ENCODE data around the gene IQSEC2.

Gene IQSEC2

DNA sequence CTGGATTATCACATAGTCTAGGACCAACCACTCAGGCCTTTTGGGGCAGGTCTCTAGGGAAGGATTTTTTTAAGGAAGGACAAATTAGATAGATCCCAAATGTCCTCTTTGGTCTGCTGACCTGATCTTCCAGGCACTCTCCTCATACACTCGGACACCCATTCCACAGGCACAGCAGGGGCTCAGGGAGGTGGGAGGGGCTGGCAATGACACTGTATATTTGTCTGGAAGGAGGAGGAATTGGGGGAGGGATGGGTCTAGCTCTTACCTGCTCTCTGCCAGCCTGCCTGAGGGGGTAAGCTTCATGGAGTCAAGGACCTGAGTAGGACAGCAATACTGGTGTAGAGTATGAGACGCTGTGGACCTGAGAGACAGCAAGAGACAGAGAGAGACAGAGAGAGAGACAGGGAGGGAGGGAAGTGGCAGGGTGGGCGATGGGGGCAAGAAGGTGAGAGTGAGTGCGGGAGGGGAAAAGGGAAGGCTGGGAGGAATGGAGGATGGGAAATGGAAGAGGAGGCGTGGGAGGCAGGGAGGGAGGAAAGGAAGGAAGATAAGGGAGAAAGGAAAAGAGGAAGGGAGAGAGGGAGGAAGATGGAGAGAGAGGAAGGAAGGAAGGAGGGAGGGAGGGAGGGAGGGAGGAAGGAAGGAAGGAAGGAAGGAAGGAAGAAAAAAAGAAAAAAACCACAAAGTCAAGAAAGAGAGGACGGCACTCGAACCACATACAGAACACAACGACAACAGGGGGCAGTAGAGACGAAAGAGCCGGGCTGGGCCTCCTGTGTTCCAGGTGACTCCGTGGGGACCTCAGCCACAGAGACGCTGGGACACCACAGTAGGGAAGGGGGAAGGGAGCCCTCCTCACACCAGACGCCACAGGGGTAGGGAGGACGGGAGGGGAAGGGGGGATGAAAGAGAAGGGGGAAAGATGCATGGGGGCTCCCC lies 1.8 kb downstream of the IQSEC2 start:
- DNase-seq (ENCODE audit: low spot score in 2 of 2) (no peak), ATAC-seq (replicated peaks; ENCODE audit: extremely low read depth, poor library complexity, severe bottlenecking) (no peak)
- H3K36me3 Mint-ChIP-seq (ENCODE audit: insufficient read depth) = peaks cover 2% of the 10 kb centered on the region

DNA sequence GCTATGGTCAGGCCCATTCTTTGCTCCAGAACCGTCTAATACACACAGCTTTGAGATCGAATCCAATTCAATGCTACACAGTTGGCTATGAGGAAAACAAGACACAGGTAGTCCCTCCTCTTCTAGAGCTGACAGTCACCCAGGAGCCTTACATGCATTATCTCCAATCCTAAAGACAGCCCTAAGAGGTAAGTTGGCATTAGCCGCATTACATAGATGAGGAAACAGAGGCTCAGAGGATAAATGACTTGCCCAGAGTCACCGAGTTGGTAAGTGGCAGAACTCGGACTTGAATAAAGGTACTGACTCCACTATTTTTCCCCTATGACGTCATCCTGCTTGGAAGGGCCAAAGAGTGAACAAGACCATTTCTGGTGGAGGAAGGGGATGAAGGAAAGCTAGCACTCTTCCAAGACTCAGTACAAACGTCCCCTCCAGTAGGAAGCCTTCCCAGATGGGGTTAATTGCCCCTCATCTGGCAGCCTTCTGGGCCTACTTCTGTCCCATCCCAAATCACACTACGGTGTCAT lies 8.5 kb downstream of the IQSEC2 start:
- Mint-ChIP-seq H3K27me3 (no peaks in the 10 kb centered on the region), H3K4me1 (no peaks in the 10 kb centered on the region), H3K9me3 (no peaks in the 10 kb centered on the region), H3K4me3 (no peak overlapping the region), H3K27ac (ENCODE audit: low read depth) (no peak overlapping the region), H3K36me3 (ENCODE audit: insufficient read depth) (peaks cover 2% of the 10 kb centered on the region)
- ATAC-seq (replicated peaks; ENCODE audit: extremely low read depth, poor library complexity, severe bottlenecking) = no peak
- no peak for DNase-seq (ENCODE audit: low spot score in 2 of 2)

More for the DNA sequence above, 1.8 kb downstream of the IQSEC2 start:
- Mint-ChIP-seq H3K27me3 (no peaks in the 10 kb centered on the region), H3K27ac (ENCODE audit: low read depth) (peak overlapping the region; percentile 29), H3K9me3 (no peaks in the 10 kb centered on the region), H3K4me1 (peaks cover 12% of the 10 kb centered on the region), H3K4me3 (peak overlapping the region; percentile 49)

DNA sequence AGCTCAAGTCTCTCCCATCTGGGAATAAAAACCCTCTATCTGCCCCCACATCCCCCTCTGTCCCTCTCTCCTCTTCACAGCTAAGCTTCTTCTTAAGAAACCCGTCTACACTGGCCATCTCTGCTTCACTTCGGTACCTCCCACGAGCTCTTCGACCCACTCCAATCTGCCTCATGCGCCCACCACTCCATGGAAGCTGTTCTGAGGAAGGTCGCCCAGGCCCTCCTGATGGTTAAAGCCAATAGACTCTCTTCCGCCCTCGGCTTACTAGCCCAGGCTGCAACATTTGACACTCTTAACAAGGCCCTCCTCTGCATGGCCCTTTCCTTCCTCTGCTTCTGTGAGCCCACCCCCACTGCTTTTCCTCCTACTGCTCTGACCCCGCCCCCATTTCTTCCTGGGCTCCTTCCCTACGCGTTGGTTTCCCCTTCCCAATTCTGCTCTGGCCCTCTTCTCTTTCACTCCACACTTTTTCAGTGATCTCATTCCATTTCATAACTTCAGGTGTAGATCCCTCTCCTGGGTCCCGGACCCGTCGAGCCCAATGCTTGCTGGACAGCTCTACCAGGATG lies 11.8 kb downstream of the IQSEC2 start:
- ATAC-seq (replicated peaks; ENCODE audit: extremely low read depth, poor library complexity, severe bottlenecking) = no peak
- Mint-ChIP-seq H3K4me1 (no peaks in the 10 kb centered on the region), H3K4me3 (no peak overlapping the region), H3K27ac (ENCODE audit: low read depth) (no peak overlapping the region), H3K27me3 (no peaks in the 10 kb centered on the region), H3K9me3 (no peaks in the 10 kb centered on the region), H3K36me3 (ENCODE audit: insufficient read depth) (no peaks in the 10 kb centered on the region)
- no peak for DNase-seq (ENCODE audit: low spot score in 2 of 2)

DNA sequence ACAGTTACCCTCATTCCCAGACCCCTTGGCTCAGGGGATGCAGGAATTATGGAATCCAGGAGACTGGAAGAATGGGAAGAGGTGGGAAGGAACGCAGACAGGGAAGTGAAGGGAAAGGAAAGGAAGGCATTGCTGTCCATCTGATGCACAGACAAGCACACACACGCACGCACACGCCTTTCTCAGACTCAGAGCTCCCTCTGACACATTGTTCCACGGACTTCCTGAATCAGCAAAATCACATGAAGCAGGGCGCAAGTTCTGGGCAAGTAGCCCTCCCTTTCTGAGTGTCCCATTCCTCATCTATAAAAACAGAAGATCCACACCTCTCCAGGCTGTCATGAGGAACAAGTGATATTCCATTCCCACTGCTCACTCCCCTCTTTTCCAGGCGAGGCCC lies 13.2 kb downstream of the IQSEC2 start:
- Mint-ChIP-seq H3K4me1 (peaks cover 14% of the 10 kb centered on the region), H3K27ac (ENCODE audit: low read depth) (no peak overlapping the region), H3K9me3 (no peaks in the 10 kb centered on the region), H3K36me3 (ENCODE audit: insufficient read depth) (no peaks in the 10 kb centered on the region), H3K27me3 (no peaks in the 10 kb centered on the region), H3K4me3 (no peak overlapping the region)
- DNase-seq (ENCODE audit: low spot score in 2 of 2) (no peak), ATAC-seq (replicated peaks; ENCODE audit: extremely low read depth, poor library complexity, severe bottlenecking) (no peak)

DNA sequence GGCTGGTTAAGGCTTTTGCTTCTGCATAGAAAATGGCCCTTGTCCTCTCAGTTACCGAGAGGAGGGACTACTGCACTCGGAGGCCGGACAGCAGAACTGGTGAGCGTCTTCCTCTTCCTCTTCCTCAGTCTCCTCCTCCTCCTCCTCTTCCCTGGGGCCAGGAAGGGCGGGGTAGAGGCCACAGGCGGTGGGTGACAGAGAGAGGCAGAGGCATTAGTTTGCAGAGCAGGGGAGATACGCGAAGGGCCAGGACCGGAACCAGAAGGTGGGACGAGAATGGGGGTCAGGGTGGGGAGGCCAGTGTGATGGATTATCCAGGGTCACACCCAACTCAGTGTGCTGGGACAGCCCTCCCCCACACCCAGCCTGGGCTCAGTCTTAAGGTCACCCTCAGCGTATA lies 14.5 kb downstream of the IQSEC2 start:
- H3K27me3 Mint-ChIP-seq = no peaks in the 10 kb centered on the region
- H3K4me3 Mint-ChIP-seq = no peak overlapping the region
- peaks cover 24% of the 10 kb centered on the region for H3K4me1 Mint-ChIP-seq

DNA sequence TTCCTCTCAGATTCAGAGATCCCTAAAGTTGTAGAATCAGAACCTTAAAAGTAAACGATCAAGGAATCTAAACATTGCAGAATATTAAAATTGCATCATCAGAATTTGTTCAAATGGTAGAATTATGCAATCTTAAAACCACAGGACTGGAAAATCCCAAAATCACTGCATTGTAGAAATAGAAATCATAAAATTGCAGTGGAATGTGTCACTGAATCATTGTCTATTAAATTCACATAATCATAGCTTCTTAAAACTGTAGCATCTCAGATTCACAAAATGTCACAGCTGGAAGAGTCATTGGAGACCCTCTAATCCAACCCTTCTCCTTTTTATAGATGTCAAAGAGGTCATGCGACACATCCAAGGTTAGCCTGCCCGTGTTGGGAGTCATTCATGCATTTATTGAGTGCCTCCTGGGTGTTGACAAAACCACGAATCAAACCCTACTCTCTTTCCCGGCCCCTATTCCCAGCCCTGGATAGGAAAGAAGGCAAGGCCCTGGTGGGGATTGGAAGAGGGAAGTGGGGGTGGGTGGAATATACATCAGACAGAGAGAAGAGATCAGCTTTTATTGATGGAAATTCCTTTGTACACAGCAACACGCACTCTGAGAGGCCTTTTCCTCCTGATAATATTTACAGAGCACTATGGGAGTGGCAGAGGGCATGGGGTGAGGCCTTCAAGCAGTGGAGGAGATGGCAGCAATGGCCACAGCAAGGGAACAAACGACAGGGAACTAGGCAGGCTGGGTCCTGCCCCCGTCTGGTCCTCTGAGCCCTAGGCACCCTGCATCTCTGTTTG lies 15.4 kb downstream of the IQSEC2 start:
- Mint-ChIP-seq H3K9me3 (no peaks in the 10 kb centered on the region), H3K36me3 (ENCODE audit: insufficient read depth) (no peaks in the 10 kb centered on the region), H3K4me3 (no peak overlapping the region), H3K4me1 (peaks cover 32% of the 10 kb centered on the region), H3K27me3 (no peaks in the 10 kb centered on the region), H3K27ac (ENCODE audit: low read depth) (no peak overlapping the region)
- DNase-seq (ENCODE audit: low spot score in 2 of 2) = no peak
- ATAC-seq (replicated peaks; ENCODE audit: extremely low read depth, poor library complexity, severe bottlenecking) = no peak

More for the DNA sequence above, 14.5 kb downstream of the IQSEC2 start:
- DNase-seq (ENCODE audit: low spot score in 2 of 2) (no peak), ATAC-seq (replicated peaks; ENCODE audit: extremely low read depth, poor library complexity, severe bottlenecking) (no peak)
- no peaks in the 10 kb centered on the region for H3K36me3 Mint-ChIP-seq (ENCODE audit: insufficient read depth)
- H3K9me3 Mint-ChIP-seq = no peaks in the 10 kb centered on the region
- no peak overlapping the region for H3K27ac Mint-ChIP-seq (ENCODE audit: low read depth)

DNA sequence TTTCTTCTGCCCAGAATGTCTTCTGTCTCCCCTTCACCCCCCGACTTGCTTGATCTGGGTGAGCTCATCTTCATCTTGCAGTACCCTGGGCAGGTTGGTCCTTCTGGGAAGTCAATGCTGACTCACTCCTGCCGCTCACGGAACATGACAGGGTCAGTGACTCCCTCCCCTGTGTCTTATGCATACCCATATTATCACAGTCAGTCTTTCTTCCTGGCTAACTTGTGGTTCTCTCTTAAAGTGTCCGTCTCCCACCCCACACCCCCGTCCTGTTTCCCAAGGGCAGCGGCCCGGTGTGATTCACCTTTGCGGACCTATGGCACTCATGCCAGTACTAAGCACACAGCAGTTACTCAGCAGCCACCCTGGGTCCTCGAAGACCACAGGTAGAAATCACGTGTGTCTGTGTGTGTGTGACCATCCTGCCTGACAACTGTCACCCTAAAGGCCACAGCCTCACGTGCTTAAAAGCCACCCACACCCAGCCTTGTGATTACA lies 17.7 kb downstream of the IQSEC2 start:
- DNase-seq (ENCODE audit: low spot score in 2 of 2) = no peak
- ATAC-seq (replicated peaks; ENCODE audit: extremely low read depth, poor library complexity, severe bottlenecking) = no peak
- H3K36me3 Mint-ChIP-seq (ENCODE audit: insufficient read depth) = no peaks in the 10 kb centered on the region
- H3K9me3 Mint-ChIP-seq = no peaks in the 10 kb centered on the region
- no peak overlapping the region for H3K27ac Mint-ChIP-seq (ENCODE audit: low read depth)
- no peaks in the 10 kb centered on the region for H3K27me3 Mint-ChIP-seq
- H3K4me1 Mint-ChIP-seq = peaks cover 32% of the 10 kb centered on the region
- no peak overlapping the region for H3K4me3 Mint-ChIP-seq

DNA sequence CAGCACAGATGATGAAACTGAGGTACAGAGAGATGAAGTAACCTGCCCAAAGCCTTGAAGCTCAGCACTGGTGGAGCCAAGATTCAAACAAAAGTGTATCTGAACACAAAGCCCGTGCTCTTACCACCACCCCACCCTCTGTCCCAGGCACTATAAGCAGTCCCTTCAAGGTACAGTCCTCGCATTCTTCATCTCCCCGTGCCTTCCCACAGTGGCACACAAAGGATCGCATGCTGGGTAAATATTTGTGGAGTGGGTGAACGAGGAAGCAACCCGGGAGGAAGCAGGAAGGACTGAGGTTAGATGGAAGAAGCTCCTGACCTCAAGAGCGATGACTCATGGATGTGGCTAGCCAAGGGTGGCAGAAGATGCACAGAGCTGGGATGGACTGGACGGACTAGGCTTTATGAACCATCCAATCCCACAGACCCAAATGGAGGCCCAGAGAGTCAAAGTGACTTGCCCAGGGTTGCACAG lies 18.4 kb downstream of the IQSEC2 start:
- Mint-ChIP-seq H3K4me3 (no peak overlapping the region), H3K27ac (ENCODE audit: low read depth) (no peak overlapping the region), H3K4me1 (peaks cover 32% of the 10 kb centered on the region), H3K36me3 (ENCODE audit: insufficient read depth) (peaks cover under 1% of the 10 kb centered on the region), H3K9me3 (no peaks in the 10 kb centered on the region), H3K27me3 (no peaks in the 10 kb centered on the region)
- ATAC-seq (replicated peaks; ENCODE audit: extremely low read depth, poor library complexity, severe bottlenecking) (peak; percentile 14), DNase-seq (ENCODE audit: low spot score in 2 of 2) (no peak)

DNA sequence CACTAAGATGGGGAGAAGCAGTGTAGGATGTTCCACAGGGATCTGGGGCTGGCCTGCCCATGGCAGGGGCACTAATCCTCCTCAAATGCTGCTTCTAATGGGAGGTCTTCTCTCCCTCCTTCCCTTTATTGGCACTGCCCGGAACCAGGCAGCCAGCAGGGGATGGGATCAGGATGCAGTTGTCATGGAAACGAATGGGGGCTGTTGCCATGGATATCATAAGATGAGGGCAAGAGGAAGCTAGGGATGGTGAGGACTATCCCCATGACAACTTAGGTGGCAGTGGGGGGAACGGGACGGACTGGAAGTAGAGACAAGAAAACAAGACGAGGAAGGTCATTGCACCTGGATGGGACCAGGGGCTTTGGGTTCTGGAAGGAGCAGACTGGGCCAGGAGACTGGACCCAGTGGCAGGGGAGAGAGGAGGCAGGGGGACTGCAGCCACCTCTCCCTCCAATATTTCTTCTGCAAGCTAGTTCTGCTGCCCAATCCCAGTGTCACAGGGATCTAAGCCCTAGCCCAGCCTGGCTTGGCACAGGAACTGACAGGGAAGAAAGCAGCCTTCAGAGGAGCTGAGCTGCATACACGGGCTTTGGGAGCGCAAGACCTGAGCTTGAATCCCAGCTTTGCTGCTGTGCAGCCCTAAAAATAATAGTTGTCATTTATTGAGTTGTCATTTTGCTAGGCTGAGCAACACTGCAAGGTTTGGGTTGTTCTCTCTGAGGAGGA lies 19.0 kb downstream of the IQSEC2 start:
- H3K27me3 Mint-ChIP-seq = no peaks in the 10 kb centered on the region
- peak overlapping the region; percentile 25 for H3K4me3 Mint-ChIP-seq

DNA sequence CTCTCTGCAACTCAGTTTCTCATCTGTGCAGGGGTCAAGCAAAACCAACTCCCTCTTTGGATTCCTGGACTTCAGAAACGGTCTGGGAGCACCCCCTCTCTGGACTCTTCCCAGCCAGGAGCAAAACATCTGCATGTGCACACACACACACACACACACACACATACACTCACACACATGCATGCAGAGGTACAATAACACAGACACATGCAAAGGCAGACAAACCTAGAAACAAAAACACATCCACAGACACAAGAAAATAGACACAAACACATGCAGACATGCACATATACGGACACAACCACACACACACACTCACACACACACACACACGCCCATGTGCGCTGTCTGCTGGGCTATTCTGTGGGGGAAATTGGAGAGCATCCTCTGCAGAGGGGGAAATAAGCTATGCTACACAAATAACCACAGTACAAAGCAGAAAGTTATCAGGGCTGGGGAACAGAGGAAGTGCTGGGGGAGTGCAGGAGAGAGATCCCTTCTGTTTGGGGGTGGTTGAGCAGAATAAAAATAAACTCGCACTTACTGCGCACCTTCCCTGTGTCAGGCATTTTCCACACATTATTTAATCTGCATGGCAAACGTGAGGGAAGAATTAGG lies 19.9 kb downstream of the IQSEC2 start:
- no peak for DNase-seq (ENCODE audit: low spot score in 2 of 2)
- no peaks in the 10 kb centered on the region for H3K9me3 Mint-ChIP-seq
- H3K36me3 Mint-ChIP-seq (ENCODE audit: insufficient read depth) = peaks cover 2% of the 10 kb centered on the region
- ATAC-seq (replicated peaks; ENCODE audit: extremely low read depth, poor library complexity, severe bottlenecking) = no peak
- H3K4me3 Mint-ChIP-seq = peak overlapping the region; percentile 25
- peaks cover 32% of the 10 kb centered on the region for H3K4me1 Mint-ChIP-seq
- peak overlapping the region; percentile 11 for H3K27ac Mint-ChIP-seq (ENCODE audit: low read depth)
- H3K27me3 Mint-ChIP-seq = no peaks in the 10 kb centered on the region

More for the DNA sequence above, 19.0 kb downstream of the IQSEC2 start:
- no peaks in the 10 kb centered on the region for H3K9me3 Mint-ChIP-seq
- no peak for ATAC-seq (replicated peaks; ENCODE audit: extremely low read depth, poor library complexity, severe bottlenecking)
- H3K36me3 Mint-ChIP-seq (ENCODE audit: insufficient read depth) = peaks cover 2% of the 10 kb centered on the region
- H3K27ac Mint-ChIP-seq (ENCODE audit: low read depth) = peak overlapping the region; percentile 11
- no peak for DNase-seq (ENCODE audit: low spot score in 2 of 2)
- H3K4me1 Mint-ChIP-seq = peaks cover 32% of the 10 kb centered on the region

DNA sequence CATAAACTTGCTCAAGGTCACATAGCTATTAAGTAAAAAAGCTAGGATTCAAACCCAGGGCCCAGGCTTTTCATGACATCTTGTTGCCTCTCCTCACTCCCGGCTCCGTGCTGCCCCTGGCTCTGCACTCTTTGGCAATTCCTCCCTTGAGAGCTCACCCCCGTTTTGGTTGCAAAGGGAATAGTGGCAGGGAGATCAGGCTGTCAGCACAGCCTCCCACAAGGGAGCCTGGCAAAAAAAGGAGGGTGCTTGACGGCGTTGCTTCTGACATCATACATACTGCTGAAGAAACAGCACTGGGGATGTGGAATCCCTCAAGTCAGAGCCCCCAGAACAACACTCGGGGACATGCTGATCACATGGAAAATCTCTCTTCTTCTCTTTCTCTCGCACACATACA lies 20.5 kb downstream of the IQSEC2 start:
- Mint-ChIP-seq H3K36me3 (ENCODE audit: insufficient read depth) (peaks cover 2% of the 10 kb centered on the region), H3K4me3 (no peak overlapping the region), H3K9me3 (no peaks in the 10 kb centered on the region), H3K27me3 (no peaks in the 10 kb centered on the region), H3K4me1 (peaks cover 32% of the 10 kb centered on the region), H3K27ac (ENCODE audit: low read depth) (no peak overlapping the region)
- DNase-seq (ENCODE audit: low spot score in 2 of 2) (no peak), ATAC-seq (replicated peaks; ENCODE audit: extremely low read depth, poor library complexity, severe bottlenecking) (no peak)
